ENCODE measurements around the gene XPO4.

DNA sequence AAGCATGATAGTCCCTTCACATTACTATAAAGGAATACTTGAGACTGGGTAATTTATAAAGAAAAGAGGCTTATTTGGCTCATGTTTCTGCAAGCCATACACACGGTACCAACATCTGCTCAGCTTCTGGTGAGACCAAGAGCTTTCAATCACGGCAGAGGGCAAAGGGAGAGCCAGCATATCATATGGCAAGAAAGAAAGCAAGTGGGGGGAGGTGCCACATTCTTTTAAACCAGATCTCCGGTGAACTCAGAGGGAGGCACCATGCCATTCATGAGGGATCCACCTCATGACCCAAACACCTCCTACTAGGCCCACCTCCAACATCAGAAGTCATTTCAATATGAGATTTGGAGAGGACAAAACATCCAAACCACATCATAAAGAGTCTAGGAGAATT, 20.3 kb downstream of the XPO4 start:
- no peak for TF ChIP-seq GABPA (IDR thresholded peaks at IDR 0.05; ENCODE audit: low read depth)
- no peak for TF ChIP-seq CTCF (IDR thresholded peaks at IDR 0.05; ENCODE audit: insufficient read depth, low read length)
- no peak for TF ChIP-seq POLR2AphosphoS5 (IDR thresholded peaks at IDR 0.05; ENCODE audit: low read depth)
